ENCODE results near the gene MGRN1. TPM values are rescaled to one million over a fixed set of nuclear protein-coding genes. Genes with fewer than 3 reads are reported as not detected.
A peak's percentile ranks its signal among the peaks of the same experiment; 100 is the strongest.

MGRN1 gene
- polyA plus RNA-seq, 1 donor = 35.5 TPM

- DNase-seq (ENCODE audit: low read depth) = no peak
These were observed 62.0 kb downstream of the MGRN1 start for GRCh38 chr16:4686497-4687210.

- DNase-seq (ENCODE audit: low read depth) = no peak
These were observed 62.8 kb downstream of the MGRN1 start for GRCh38 chr16:4687416-4687815.

GRCh38 chr16:4687946-4688673 is 63.5 kb downstream of the MGRN1 start:
- no peak for DNase-seq (ENCODE audit: low read depth)

- no peak for DNase-seq (ENCODE audit: low read depth)
These were observed 64.0 kb downstream of the MGRN1 start for GRCh38 chr16:4688674-4689045.

- DNase-seq (ENCODE audit: low read depth) = no peak
These were observed 64.6 kb downstream of the MGRN1 start for GRCh38 chr16:4689091-4689671.

GRCh38 chr16:4689864-4690704 is 65.5 kb downstream of the MGRN1 start:
- DNase-seq (ENCODE audit: low read depth) = no peak

- DNase-seq (ENCODE audit: low read depth) = no peak
These were observed 66.5 kb downstream of the MGRN1 start for GRCh38 chr16:4690946-4691665.

- DNase-seq (ENCODE audit: low read depth) = no peak
These were observed 67.2 kb downstream of the MGRN1 start for GRCh38 chr16:4691666-4692412.

- no peak for DNase-seq (ENCODE audit: low read depth)
These were observed 68.1 kb downstream of the MGRN1 start for GRCh38 chr16:4692460-4693295.

- DNase-seq (ENCODE audit: low read depth) = peak; percentile 82
These were observed 68.8 kb downstream of the MGRN1 start, which contains the start of gene NUDT16L1 for GRCh38 chr16:4693296-4693955. Gene NUDT16L1, plus strand, starts transcription at chr16:4693562. Its CDS starts 165 bp downstream, at chr16:4693727.

GRCh38 chr16:4693956-4694641 is 69.5 kb downstream of the MGRN1 start:
- peak; percentile 16 for DNase-seq (ENCODE audit: low read depth)

- DNase-seq (ENCODE audit: low read depth) = no peak
These were observed 70.2 kb downstream of the MGRN1 start for GRCh38 chr16:4694642-4695451.

- no peak for DNase-seq (ENCODE audit: low read depth)
These were observed 71.0 kb downstream of the MGRN1 start for GRCh38 chr16:4695473-4696171.

- no peak for DNase-seq (ENCODE audit: low read depth)
These were observed 71.7 kb downstream of the MGRN1 start for GRCh38 chr16:4696172-4696904.

GRCh38 chr16:4696905-4697847 is 72.5 kb downstream of the MGRN1 start:
- no peak for DNase-seq (ENCODE audit: low read depth)
